ENCODE measurements around the gene NT5DC1. TPM values are rescaled to one million over a fixed set of nuclear protein-coding genes. Genes with fewer than 3 reads are reported as not detected.

The NT5DC1 gene
- total RNA-seq, 1 donor from 2014 or later = 21.5 TPM

DNA sequence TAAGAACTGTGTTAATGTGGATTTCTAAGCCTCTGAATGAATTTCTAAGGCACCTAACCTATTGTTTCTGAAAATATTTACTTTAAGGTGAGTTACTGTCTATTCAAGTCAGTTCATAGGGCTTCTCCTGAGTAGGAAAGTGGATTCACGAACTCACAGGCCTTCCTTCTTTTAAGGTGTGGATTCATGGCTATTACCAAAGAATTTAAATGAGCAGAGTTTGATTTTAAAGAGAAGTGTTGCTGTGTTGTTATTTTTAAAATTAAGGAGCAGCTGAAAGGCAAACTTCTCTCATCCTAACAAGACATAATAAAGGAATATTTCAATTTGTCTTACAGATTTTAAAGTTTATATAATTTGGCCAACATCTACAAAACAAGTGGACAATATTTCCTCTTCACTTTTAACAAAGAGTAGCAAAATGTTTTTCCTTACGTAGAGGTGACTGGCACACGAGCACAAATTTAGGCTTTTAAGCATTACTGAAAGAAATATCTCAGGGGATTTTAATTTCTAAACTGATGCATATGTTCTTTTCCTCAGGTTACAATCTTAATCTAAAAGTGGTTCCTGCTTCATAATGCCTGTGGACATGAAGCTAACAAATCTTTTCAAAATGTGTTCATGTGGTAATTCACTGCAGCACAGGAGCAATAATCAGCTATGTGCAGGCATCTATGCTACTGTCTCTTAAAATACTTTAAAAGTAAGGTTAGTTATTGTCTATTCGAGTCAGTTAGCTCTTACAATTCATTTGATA lies 153.8 kb downstream of the NT5DC1 start:
- no peak for DNase-seq (ENCODE audit: low spot score)
- intact Hi-C loops (cut with DNase I) = no loop called here
- ATAC-seq = no peak

DNA sequence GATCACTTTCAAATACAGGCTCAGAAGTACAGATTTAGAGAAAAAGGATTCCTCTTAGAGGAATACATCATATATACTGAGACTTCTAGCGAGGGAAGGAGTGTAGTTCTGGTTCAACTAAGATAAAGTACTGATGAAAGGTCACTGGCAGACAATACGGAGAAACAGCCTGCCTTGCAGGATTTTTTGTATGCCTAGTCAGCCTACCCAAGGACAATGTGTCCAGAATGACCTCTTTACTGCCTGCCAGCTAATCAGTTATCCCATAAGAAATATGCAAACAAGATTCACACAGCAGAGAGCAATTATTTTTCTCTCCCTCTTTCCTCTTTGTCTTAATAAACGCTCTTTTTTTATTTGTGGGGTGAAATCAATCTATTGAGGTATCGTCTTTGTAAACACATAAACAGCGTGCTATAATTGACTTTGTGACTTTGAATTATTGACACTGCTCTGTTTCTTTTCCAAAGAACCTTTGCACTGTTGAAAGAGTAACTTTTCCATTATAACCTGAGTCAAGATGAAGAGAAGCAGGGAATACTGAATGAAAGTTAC lies 154.7 kb downstream of the NT5DC1 start:
- no peak for DNase-seq (ENCODE audit: low spot score)
- intact Hi-C loops (cut with DNase I) = no loop called here

DNA sequence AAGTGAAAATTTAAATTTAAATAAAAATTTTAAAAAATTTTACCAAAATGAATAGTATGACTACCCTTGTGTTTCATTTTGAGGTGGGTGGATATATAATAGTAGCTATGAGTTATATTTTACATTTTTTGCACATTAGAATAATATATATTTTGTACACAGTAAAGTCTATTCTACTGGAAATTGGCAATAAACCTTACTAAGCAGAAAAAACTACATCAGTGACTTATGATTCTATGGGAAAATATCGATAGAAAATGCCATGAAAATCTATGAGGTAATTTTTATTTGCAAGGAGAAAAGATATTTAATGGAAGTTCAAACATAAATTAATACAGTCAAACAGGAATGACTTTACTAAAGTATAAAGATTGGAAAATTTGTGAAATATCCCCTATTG lies 156.0 kb downstream of the NT5DC1 start:
- intact Hi-C loops (cut with DNase I) = no loop called here
- no peak for ATAC-seq

More for the DNA sequence above, 154.7 kb downstream of the NT5DC1 start:
- ATAC-seq = no peak

DNA sequence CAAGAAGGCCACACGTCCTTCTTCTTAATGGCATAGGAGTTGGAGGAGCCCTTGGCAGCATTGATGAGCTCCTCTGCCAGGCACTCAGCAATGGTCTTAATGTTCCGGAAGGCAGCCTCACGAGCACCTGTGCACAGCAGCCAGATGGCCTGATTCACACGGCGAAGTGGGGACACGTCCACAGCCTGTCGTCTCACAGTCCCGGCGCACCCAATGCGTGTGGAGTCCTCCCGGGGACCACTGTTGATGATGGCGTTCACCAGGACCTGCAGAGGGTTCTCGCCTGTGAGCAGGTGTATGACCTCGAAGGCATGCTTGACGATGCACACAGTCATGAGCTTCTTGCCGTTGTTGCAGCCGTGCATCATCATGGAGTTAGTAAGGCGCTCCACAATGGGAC lies 157.9 kb downstream of the NT5DC1 start:
- ATAC-seq = no peak
- intact Hi-C loops (cut with DNase I) = no loop called here
- no peak for DNase-seq (ENCODE audit: low spot score)

More for the DNA sequence above, 156.0 kb downstream of the NT5DC1 start:
- DNase-seq (ENCODE audit: low spot score) = no peak

DNA sequence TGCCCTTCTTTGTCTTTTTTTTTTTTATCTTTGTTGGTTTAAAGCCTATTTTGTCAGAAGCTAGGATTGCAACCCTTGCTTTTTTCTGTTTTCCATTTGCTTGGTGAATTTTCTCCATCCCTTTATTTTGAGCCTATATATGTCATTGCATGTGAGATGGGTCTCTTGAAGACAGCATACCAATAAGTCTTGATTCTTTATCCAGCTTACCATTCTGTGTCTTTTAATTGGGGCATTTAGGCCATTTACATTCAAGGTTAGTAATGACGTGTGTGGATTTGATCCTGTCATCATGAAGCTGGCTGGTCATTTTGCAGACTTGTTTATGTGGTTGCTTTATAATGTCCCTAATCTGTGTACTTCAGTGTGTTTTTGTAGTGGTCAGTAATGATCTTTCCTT lies 162.7 kb downstream of the NT5DC1 start:
- DNase-seq (ENCODE audit: low spot score) (no peak), ATAC-seq (no peak)
- intact Hi-C loops (cut with DNase I) = no loop called here

DNA sequence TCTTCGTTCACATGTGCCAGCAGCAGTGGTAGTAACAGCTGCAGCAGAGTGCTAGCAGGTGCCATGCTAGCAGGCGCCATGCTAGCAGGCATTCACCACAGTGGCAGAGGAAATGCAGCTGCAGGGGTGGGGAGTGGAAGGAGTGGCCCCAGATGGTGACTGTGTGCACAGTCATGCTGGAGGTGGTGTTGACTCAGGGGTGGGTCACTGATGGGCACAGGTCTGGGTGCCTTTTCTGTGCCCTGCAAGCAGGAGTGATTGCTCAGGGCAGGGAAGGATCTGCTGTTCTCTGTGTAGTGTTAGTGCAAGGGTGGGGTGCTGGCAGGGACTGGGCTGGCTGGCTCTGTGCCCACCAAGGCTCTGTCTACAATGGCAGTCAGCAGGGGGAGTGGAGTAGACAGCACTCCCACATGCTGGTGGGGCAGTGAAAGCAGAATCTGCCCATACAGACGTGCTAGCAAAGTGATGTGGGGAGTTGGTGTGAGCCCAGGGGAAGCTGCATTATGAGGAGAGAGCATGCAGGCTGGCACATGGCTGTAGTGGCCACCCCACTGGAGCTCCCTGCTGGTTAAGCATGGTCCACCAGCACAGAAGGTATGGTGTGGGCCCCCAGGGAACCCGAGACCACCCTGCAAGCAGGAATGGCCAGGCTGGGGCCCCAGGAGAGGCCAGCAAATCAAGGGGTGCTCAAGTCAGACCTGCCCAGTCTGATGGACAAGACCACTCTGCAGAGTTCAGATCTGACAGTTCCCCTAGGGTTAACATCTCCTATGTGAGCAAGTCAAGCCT lies 164.6 kb downstream of the NT5DC1 start:
- peak; percentile 28 for ATAC-seq
- intact Hi-C loops (cut with DNase I) = no loop called here
- DNase-seq (ENCODE audit: low spot score) = no peak

DNA sequence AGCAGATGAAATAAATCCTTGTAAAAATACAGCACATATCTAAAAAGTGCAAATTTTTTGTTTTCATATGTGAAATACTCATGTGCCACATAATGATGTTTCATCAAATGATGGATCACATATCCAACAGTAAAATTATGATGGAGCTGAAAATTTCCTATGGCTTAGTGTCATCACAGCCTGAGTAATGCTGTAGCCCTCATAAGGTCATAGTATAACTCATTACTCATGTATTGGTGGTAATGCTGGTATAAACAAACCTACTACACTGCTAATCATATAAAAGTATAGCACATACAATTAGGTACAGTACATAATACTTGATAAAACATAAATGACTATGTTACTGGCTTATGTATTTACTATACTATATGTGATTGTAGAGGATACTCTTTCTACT lies 166.2 kb downstream of the NT5DC1 start:
- no peak for ATAC-seq
- intact Hi-C loops (cut with DNase I) = no loop called here
- no peak for DNase-seq (ENCODE audit: low spot score)

DNA sequence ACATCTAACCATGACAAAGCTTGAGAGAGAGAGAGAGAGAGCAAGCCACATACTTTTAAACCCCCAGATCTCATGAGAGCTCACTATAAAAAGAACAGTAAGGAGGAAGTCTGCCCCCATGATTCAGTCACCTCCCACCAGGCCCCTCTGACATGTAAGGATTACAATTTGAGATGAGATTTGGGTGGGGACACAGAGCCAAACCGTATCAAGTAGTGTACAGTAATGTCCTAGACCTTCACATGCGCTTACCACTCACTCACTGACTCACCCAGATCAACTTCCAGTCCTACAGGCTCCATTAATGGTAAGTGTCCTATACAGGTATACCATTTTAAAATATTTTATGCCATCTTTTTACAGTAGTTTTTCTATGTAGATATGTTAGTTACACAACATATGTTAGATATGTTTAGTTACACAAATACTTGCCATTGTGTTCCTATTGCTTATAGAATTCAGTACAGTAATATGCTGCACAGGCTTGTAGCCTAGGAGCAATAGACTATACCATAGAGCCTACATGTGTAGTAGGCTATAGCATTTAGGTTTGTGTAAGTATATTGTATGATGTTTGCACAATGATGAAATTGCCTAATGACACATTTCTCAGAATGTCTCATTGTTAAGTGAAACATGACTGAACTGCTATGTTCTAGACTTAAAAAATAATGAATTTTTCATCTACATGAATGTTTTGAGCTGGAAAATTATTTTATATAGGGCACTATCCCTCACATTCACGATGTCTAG lies 167.4 kb downstream of the NT5DC1 start:
- intact Hi-C loops (cut with DNase I) = no loop called here
- DNase-seq (ENCODE audit: low spot score) (no peak), ATAC-seq (no peak)

- intact Hi-C loops (cut with DNase I) = no loop called here
- DNase-seq (ENCODE audit: low spot score) (no peak), ATAC-seq (peak; percentile 70)
Observed at GRCh38 chr6:116268589-116269293, 168.1 kb downstream of the NT5DC1 start.

GRCh38 chr6:116271149-116271708 lies 170.6 kb downstream of the NT5DC1 start:
- ATAC-seq = no peak
- intact Hi-C loops (cut with DNase I) = no loop called here

DNA sequence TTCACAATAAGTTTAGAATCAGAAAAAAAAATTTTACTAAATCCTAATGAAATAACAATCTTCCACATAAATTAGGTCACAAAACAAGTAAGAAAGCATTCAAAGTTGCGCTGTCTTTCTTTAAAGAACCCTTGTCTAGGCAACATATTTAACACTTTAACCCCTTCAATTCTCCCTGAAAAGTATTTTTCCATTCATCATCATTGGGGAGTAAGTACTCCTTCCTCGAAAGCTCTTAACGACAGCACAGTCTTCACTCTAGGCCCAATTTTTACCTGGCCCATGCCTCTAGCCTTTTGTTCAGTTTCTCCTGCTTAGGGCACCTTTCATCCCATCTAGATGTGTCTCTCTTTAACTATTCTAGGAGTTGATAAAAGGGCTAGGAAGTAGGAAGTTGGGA lies 176.5 kb downstream of the NT5DC1 start:
- intact Hi-C loops (cut with DNase I) = loop anchor here (5.0 kb wide), 1 partner anchor 295 kb away; the partner anchor contains the start of gene RWDD1
- ATAC-seq = no peak
- DNase-seq (ENCODE audit: low spot score) = no peak

More at GRCh38 chr6:116271149-116271708, 170.6 kb downstream of the NT5DC1 start:
- DNase-seq (ENCODE audit: low spot score) = no peak

DNA sequence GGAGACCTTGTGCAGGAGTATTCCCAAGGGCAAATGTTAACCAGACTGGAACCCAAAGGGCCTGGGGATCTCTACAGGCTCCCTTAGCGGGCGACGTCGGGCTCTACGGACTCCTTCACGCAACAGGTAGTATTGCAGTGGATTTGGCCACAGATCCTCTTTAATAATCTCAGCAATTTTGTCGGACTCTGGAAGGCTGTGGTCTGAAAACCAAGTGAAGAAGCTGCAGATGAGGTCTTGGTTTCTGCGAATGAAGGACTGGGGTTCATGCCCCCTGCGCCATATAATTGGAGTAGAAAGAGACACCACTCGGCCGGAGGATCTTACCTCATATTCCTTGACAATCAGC lies 177.8 kb downstream of the NT5DC1 start:
- intact Hi-C loops (cut with DNase I) = loop anchor here (5.0 kb wide), 1 partner anchor 294 kb away; the partner anchor contains the start of gene RWDD1
- ATAC-seq (no peak), DNase-seq (ENCODE audit: low spot score) (no peak)

- DNase-seq (ENCODE audit: low spot score) (peak; percentile 72), ATAC-seq (peak; percentile 62)
- intact Hi-C loops (cut with DNase I) = loop anchor here (5.0 kb wide), 1 partner anchor 293 kb away; the partner anchor contains the start of gene RWDD1
Observed at GRCh38 chr6:116278854-116279231, 178.2 kb downstream of the NT5DC1 start.

- DNase-seq (ENCODE audit: low spot score) (peak; percentile 98), ATAC-seq (peak; percentile 99)
- intact Hi-C loops (cut with DNase I) = loop anchor here (5.0 kb wide), 1 partner anchor 293 kb away; the partner anchor contains the start of gene RWDD1
Observed at GRCh38 chr6:116279232-116280160, 178.8 kb downstream of the NT5DC1 start, which contains the start of gene TSPYL1. Gene TSPYL1 (minus strand): TSS chr6:116279930. CDS start chr6:116279830, 100 bp downstream.

DNA sequence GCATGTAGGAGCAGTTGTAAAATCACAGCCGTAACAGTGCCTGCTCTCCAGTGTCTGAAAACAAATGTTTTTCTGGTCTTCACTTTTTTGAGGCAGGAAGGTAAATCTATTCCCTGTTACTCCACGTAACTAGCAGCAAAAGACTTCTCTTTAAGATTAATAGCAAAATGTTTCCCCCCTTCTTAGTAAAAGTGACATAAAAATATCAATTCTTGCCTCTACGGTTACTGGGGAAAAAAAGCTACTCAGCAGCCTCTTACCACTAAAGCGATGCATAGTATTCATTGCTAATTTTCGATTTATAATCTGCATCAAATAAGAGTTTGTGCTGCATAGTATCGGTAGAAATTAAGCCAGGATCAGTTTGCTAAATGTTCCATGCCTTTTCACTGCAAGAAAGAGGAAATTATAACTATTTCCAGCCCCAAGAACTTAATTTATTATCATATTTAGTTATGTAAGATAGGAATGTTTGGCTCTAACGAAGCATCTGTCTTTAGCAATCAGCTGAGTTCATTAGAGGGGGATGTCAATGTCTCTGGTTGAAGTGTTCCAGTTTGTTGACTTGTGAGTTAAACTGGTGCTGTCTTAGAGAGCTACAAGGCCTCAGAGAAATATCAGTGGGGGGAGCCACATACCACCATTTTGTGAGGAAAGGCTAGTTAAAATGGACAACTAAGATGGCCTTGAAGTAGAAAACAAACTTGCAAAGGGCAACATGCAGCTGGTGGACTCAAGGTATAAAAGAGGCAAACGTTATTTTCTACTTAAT lies 179.7 kb downstream of the NT5DC1 start:
- intact Hi-C loops (cut with DNase I) = no loop called here
- DNase-seq (ENCODE audit: low spot score) (no peak), ATAC-seq (no peak)

- DNase-seq (ENCODE audit: low spot score) (no peak), ATAC-seq (no peak)
- intact Hi-C loops (cut with DNase I) = no loop called here
Observed at GRCh38 chr6:116280933-116281316, 180.3 kb downstream of the NT5DC1 start.
